GM21723 (cell line): ENCODE measurements around the gene PIK3R5.
"Not testable (repeated sequence)": the region's sequence is repeated elsewhere in the genome, so short reads cannot be mapped to it uniquely, and the experiment has no call there.

ENCODE experiments used
- ATAC-seq: cut with Tn5 transposase; IDR thresholded peaks from one replicate; pipeline ENCODE4 v1.9.1; 2021; ENCODE audit warnings: mild to moderate bottlenecking, moderate library complexity; ENCODE audit not compliant: unreplicated experiment

The PIK3R5 gene

GRCh38 chr17:8861495-8862181 lies 103.9 kb downstream of the PIK3R5 start:
- ATAC-seq: no peak

- ATAC-seq: no peak
These were observed 105.6 kb downstream of the PIK3R5 start for GRCh38 chr17:8859804-8860430.

GRCh38 chr17:8859027-8859803 lies 106.3 kb downstream of the PIK3R5 start:
- no peak for ATAC-seq

- ATAC-seq: no peak
These were observed 107.6 kb downstream of the PIK3R5 start for GRCh38 chr17:8857919-8858318.

- no peak for ATAC-seq
These were observed 108.5 kb downstream of the PIK3R5 start for GRCh38 chr17:8856869-8857575.

GRCh38 chr17:8856205-8856603 lies 109.3 kb downstream of the PIK3R5 start:
- not testable (repeated sequence) for ATAC-seq

GRCh38 chr17:8855477-8856204 lies 109.9 kb downstream of the PIK3R5 start:
- peak; percentile 45 for ATAC-seq

GRCh38 chr17:8851600-8851999 lies 113.9 kb downstream of the PIK3R5 start:
- ATAC-seq: no peak

GRCh38 chr17:8849311-8850041 lies 116.0 kb downstream of the PIK3R5 start:
- no peak for ATAC-seq

GRCh38 chr17:8847891-8848290 lies 117.6 kb downstream of the PIK3R5 start:
- ATAC-seq: no peak

- no peak for ATAC-seq
These were observed 118.7 kb downstream of the PIK3R5 start for GRCh38 chr17:8846768-8847211.

- ATAC-seq: no peak
These were observed 121.0 kb downstream of the PIK3R5 start for GRCh38 chr17:8844229-8845218.

- no peak for ATAC-seq
These were observed 122.2 kb downstream of the PIK3R5 start for GRCh38 chr17:8843344-8843743.

GRCh38 chr17:8841844-8842243 lies 123.7 kb downstream of the PIK3R5 start:
- ATAC-seq: no peak

- no peak for ATAC-seq
These were observed 126.0 kb downstream of the PIK3R5 start for GRCh38 chr17:8839410-8839935.

GRCh38 chr17:8838551-8839095 lies 126.9 kb downstream of the PIK3R5 start:
- no peak for ATAC-seq

- ATAC-seq: no peak
These were observed 127.9 kb downstream of the PIK3R5 start for GRCh38 chr17:8837563-8838075.
